HEK293 (cell line): ENCODE data around the gene LHB.
A peak's percentile ranks its signal among the peaks of the same experiment; 100 is the strongest.

Source experiments
- CTCF ChIA-PET: fragments of 350-600 bp; formaldehyde crosslinking; extraction: SDS; loops from one replicate; lab custom pipeline; 2021; ENCODE audit warnings: antibody characterized with exemption; lab: Yijun Ruan, JAX
- POLR2A ChIA-PET: fragments of 300-600 bp; formaldehyde crosslinking; extraction: SDS; loops from one replicate; lab custom pipeline; 2020; ENCODE audit warnings: antibody characterized with exemption, inconsistent platforms; lab: Yijun Ruan, JAX
- H3K27ac ChIP-seq: fragments of 200-500 bp; sonication (Bioruptor generic); 2 replicates; pipeline ENCODE4 v1.5.1; 2014; ENCODE audit warnings: low read depth, low read length, control low read depth, inconsistent platforms; ENCODE audit errors: extremely low read depth
- H3K36me3 ChIP-seq, 2 experiments: fragments of 200-500 bp in 1 of 2; sonication (Bioruptor generic) in 1 of 2; 1 replicate in 1 of 2; 2 replicates in 1 of 2; pipeline ENCODE4 v1.5.1; 2014 to 2017; ENCODE audit warnings: inconsistent platforms in 2 of 2, low read length in 2 of 2; ENCODE audit not compliant: control insufficient read depth in 2 of 2, insufficient read depth in 1 of 2
- H3K4me1 ChIP-seq: fragments of 200-500 bp; sonication (Bioruptor generic); 2 replicates; pipeline ENCODE4 v1.5.1; 2014; ENCODE audit warnings: mild to moderate bottlenecking, low read length, inconsistent platforms; ENCODE audit not compliant: control insufficient read depth, insufficient read depth
- H3K4me3 ChIP-seq: 2 replicates; pipeline ENCODE4 v1.5.1; 2011; ENCODE audit warnings: low read depth, mild to moderate bottlenecking, control low read depth, low read length, moderate library complexity
- H3K9me3 ChIP-seq: fragments of 200-500 bp; sonication (Bioruptor generic); 2 replicates; pipeline ENCODE4 v1.5.1; 2014; ENCODE audit warnings: low read depth, low read length, inconsistent platforms; ENCODE audit not compliant: control insufficient read depth, insufficient read depth
- CTCF ChIP-seq: fragments of 450-650 bp; formaldehyde crosslinking; IDR thresholded peaks from 2 replicates; pipeline ENCODE4 v1.5.1; 2016; ENCODE audit warnings: missing biosample characterization, missing genetic modification characterization
- ELK4 ChIP-seq: IDR thresholded peaks from 2 replicates; pipeline ENCODE4 v1.6.1; 2011; ENCODE audit warnings: mild to moderate bottlenecking, low read depth, low read length, borderline replicate concordance
- GLIS1 ChIP-seq: fragments of 450-650 bp; formaldehyde crosslinking; IDR thresholded peaks from 2 replicates; pipeline ENCODE4 v1.5.1; 2016; ENCODE audit warnings: missing biosample characterization, missing genetic modification characterization
- KLF9 ChIP-seq: fragments of 450-650 bp; formaldehyde crosslinking; IDR thresholded peaks from 2 replicates; pipeline ENCODE4 v1.5.1; 2016; ENCODE audit warnings: missing biosample characterization, missing genetic modification characterization, low read depth
- TRIM28 ChIP-seq: IDR thresholded peaks from 2 replicates; pipeline ENCODE4 v1.6.1; 2011; ENCODE audit warnings: low read length, control low read depth, borderline replicate concordance
- ZBTB17 ChIP-seq: fragments of 450-650 bp; formaldehyde crosslinking; IDR thresholded peaks from 2 replicates; pipeline ENCODE4 v1.5.1; 2016; ENCODE audit warnings: missing biosample characterization, missing genetic modification characterization
- ZIC2 ChIP-seq: fragments of 450-650 bp; formaldehyde crosslinking; IDR thresholded peaks from 2 replicates; pipeline ENCODE4 v1.5.1; 2016; ENCODE audit warnings: missing biosample characterization, missing genetic modification characterization
- ZNF133 ChIP-seq: fragments of 450-650 bp; formaldehyde crosslinking; IDR thresholded peaks from 2 replicates; pipeline ENCODE4 v1.5.1; 2016; ENCODE audit warnings: missing biosample characterization, missing genetic modification characterization
- ZNF24 ChIP-seq: fragments of 450-650 bp; formaldehyde crosslinking; IDR thresholded peaks from 2 replicates; pipeline ENCODE4 v1.5.1; 2016; ENCODE audit warnings: missing biosample characterization, missing genetic modification characterization
- ZNF248 ChIP-seq: fragments of 450-650 bp; formaldehyde crosslinking; IDR thresholded peaks from 2 replicates; pipeline ENCODE4 v1.5.1; 2017; ENCODE audit warnings: missing biosample characterization, missing genetic modification characterization
- ZNF274 ChIP-seq, 2 experiments: fragments of 200-500 bp in 1 of 2; fragments of 450-650 bp in 1 of 2; sonication (Bioruptor generic) in 1 of 2; formaldehyde crosslinking in 1 of 2; IDR thresholded peaks; 2 replicates each; pipeline versions ENCODE4 v1.5.1 to v1.6.1; 2014 to 2016; ENCODE audit warnings: borderline replicate concordance in 1 of 2, inconsistent platforms in 1 of 2, low read length in 1 of 2, missing biosample characterization in 1 of 2, missing genetic modification characterization in 1 of 2
- ZNF311 ChIP-seq: fragments of 450-650 bp; formaldehyde crosslinking; IDR thresholded peaks from 2 replicates; pipeline ENCODE4 v1.5.1; 2017; ENCODE audit warnings: missing biosample characterization, missing genetic modification characterization, borderline replicate concordance
- ZNF341 ChIP-seq: fragments of 450-650 bp; formaldehyde crosslinking; IDR thresholded peaks from 2 replicates; pipeline ENCODE4; 2016; ENCODE audit warnings: low read depth, missing biosample characterization, missing genetic modification characterization
- ZNF350 ChIP-seq: fragments of 450-650 bp; formaldehyde crosslinking; IDR thresholded peaks from 2 replicates; pipeline ENCODE4 v1.5.0; 2017; ENCODE audit warnings: missing biosample characterization, mild to moderate bottlenecking, missing genetic modification characterization
- ZNF560 ChIP-seq: fragments of 450-650 bp; formaldehyde crosslinking; IDR thresholded peaks from 2 replicates; pipeline ENCODE4 v1.5.1; 2017; ENCODE audit warnings: missing biosample characterization, missing genetic modification characterization, borderline replicate concordance
- ZNF623 ChIP-seq: fragments of 450-650 bp; formaldehyde crosslinking; IDR thresholded peaks from 2 replicates; pipeline ENCODE4 v1.5.1; 2016; ENCODE audit warnings: missing biosample characterization, missing genetic modification characterization
- ZNF670 ChIP-seq: fragments of 450-650 bp; formaldehyde crosslinking; IDR thresholded peaks from 2 replicates; pipeline ENCODE4 v1.5.1; 2016; ENCODE audit warnings: missing biosample characterization, missing genetic modification characterization, low read depth
- ZNF76 ChIP-seq: fragments of 450-650 bp; formaldehyde crosslinking; IDR thresholded peaks from 2 replicates; pipeline ENCODE4; 2016; ENCODE audit warnings: low read depth, missing biosample characterization, missing genetic modification characterization, borderline replicate concordance
- ZNF843 ChIP-seq: fragments of 450-650 bp; formaldehyde crosslinking; IDR thresholded peaks from 2 replicates; pipeline ENCODE4 v1.5.1; 2016; ENCODE audit warnings: missing biosample characterization, missing genetic modification characterization
- TF ChIP-seq, protein P1 (sequence below): fragments of 450-650 bp; formaldehyde crosslinking; IDR thresholded peaks from 2 replicates; pipeline ENCODE4; 2016; ENCODE audit warnings: missing biosample characterization, missing genetic modification characterization

LHB gene

GRCh38 chr19:48997972-48998371, 18.9 kb downstream of the LHB start:
- H3K4me1 ChIP-seq: 0 out of 2 replicates have a peak, but pooled peaks cover 6% of the 10 kb centered on the region
- no peaks in the 10 kb centered on the region for H3K9me3 ChIP-seq
- TF ChIP-seq ZIC2 (0 out of 2 replicates have a peak, but pooled peaks have one; percentile 14), CTCF (tag by site-specific recombination) (peak; percentile 42), ZNF24 (tag by site-specific recombination) (no peak), GLIS1 (tag by site-specific recombination) (peak; percentile 78), ZNF843 (no peak), ZBTB17 (tag by site-specific recombination) (0 out of 2 replicates have a peak, but pooled peaks have one; percentile 21), ZNF623 (tag by site-specific recombination) (peak; percentile 43)
- CTCF ChIA-PET: interaction anchor here (0.6 to 5.5 kb wide), 38 partner anchors 9 to 1050 kb away, joined by 3 to 133 read pairs (median 4); partner anchors contain the start of gene KCNA7
- H3K36me3 ChIP-seq: peaks cover 25 to 30% of the 10 kb centered on the region in 2 experiments; a peak in 2 of 3 replicates
- H3K4me3 ChIP-seq: no peak overlapping the region
- no peak overlapping the region for H3K27ac ChIP-seq
- POLR2A ChIA-PET: interaction anchor here (0.5 kb wide), 1 partner anchor 8 kb away, joined by 5 read pairs; no protein-coding TSS in a partner anchor

DNA sequence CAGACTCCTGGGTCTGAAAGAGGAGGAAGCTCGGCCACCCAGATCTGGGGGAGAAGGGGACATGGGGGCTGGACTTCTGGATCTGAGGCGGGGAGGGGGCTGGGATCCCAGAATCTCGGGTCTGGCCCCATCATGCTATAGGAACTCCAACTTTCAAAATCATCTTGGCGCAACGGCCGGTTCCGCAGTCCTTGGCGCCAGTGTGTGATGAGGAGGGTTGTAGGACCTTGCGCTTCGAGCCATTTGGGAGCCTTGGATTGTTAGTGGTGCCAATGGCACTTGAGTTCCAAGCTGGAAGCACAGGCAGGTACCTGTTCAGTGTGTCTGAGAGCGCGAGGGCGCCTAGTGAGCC, 22.9 kb downstream of the LHB start:
- Histone ChIP-seq H3K27ac (peak overlapping the region; percentile 58), H3K36me3 (peaks cover 7 to 24% of the 10 kb centered on the region in 2 experiments; a peak in 2 of 3 replicates), H3K4me3 (peak overlapping the region; percentile 81), H3K9me3 (no peaks in the 10 kb centered on the region), H3K4me1 (peaks cover 12% of the 10 kb centered on the region; the same call in 1 of the 2 replicates)
- CTCF ChIA-PET: interaction anchor here (0.6 to 2.9 kb wide), 32 partner anchors 10 to 214 kb away, joined by 3 to 79 read pairs (median 5); partner anchors contain the start of gene CGB7
- POLR2A ChIA-PET: interaction anchor here (0.5 to 2.8 kb wide), 38 partner anchors 9 to 498 kb away, joined by 3 to 33 read pairs (median 6); partner anchors contain the start of genes ALDH16A1, DHDH, FTL and LHB
- peak; percentile 68 for TF ChIP-seq ZNF76 (tag by site-specific recombination)
- TF ChIP-seq KLF9 (tag by site-specific recombination): no peak
- TF ChIP-seq ZNF560: no peak
- TF ChIP-seq ZNF670 (tag by site-specific recombination): no peak
- no peak for TF ChIP-seq ZIC2
- TF ChIP-seq TRIM28: no peak
- TF ChIP-seq ZNF248 (tag by site-specific recombination): no peak
- TF ChIP-seq ZNF350: no peak
- no peak for TF ChIP-seq ZNF311 (tag by site-specific recombination)
- TF ChIP-seq ZNF24 (tag by site-specific recombination): no peak
- no peak for TF ChIP-seq ELK4
- TF ChIP-seq, protein P1, sequence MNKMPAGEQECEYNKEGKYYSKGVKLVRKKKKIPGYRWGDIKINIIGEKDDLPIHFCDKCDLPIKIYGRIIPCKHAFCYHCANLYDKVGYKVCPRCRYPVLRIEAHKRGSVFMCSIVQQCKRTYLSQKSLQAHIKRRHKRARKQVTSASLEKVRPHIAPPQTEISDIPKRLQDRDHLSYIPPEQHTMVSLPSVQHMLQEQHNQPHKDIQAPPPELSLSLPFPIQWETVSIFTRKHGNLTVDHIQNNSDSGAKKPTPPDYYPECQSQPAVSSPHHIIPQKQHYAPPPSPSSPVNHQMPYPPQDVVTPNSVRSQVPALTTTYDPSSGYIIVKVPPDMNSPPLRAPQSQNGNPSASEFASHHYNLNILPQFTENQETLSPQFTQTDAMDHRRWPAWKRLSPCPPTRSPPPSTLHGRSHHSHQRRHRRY: no peak
- TF ChIP-seq ZNF274 (IDR thresholded peaks at IDR 0.05; ENCODE audit: low read length): no peak
- 0 out of 2 replicates have a peak, but pooled peaks have one; percentile 17 for TF ChIP-seq ZNF274 (tag by site-specific recombination; IDR thresholded peaks at IDR 0.05; ENCODE audit: borderline replicate concordance)
- 0 out of 2 replicates have a peak, but pooled peaks have one; percentile 10 for TF ChIP-seq ZBTB17 (tag by site-specific recombination)
- peak; percentile 14; the same call in 1 of the 2 replicates for TF ChIP-seq ZNF341 (tag by site-specific recombination)
- no peak for TF ChIP-seq ZNF133
